Kidney epithelial cell (primary cell): Measurements from ENCODE around the gene CDK14. TPM values are rescaled to one million over a fixed set of nuclear protein-coding genes. Genes with fewer than 3 reads are reported as not detected.

Experiments used
- DNase-seq: peaks from one replicate; pipeline ENCODE4 v3.0.0-alpha.2; 2010; ENCODE audit warnings: low read depth
- H3K27me3 ChIP-seq: 2 replicates; pipeline ENCODE4 v1.6.0; 2011; ENCODE audit warnings: low read length; ENCODE audit not compliant: control insufficient read depth, insufficient read depth
- H3K36me3 ChIP-seq: 2 replicates; pipeline ENCODE4 v1.5.1; 2011; ENCODE audit warnings: low read length; ENCODE audit not compliant: control insufficient read depth, insufficient read depth
- H3K4me3 ChIP-seq: 2 replicates; pipeline ENCODE4 v1.5.1; 2011; ENCODE audit warnings: low read depth, mild to moderate bottlenecking, control low read depth, low read length
- CTCF ChIP-seq: IDR thresholded peaks from 2 replicates; pipeline ENCODE4 v1.5.1; 2011; ENCODE audit warnings: mild to moderate bottlenecking, moderate library complexity, low read length, control low read depth, inconsistent platforms; ENCODE audit not compliant: insufficient read depth, poor library complexity, severe bottlenecking
- total RNA-seq: library from RNA; depleted of rRNA; stranded (reverse); fragments of >200 nt; gene quantifications from 2 replicates; pipeline ENCODE4 v1.2.3, GENCODE V29; 2015

Gene CDK14
- total RNA-seq, 1 donor from 2014 or later = 18.2 TPM

- DNase-seq = no peak
- no peaks in the 10 kb centered on the region for H3K27me3 ChIP-seq
- TF ChIP-seq CTCF = no peak
- no peak overlapping the region for H3K4me3 ChIP-seq
- no peaks in the 10 kb centered on the region for H3K36me3 ChIP-seq
These were observed 236.6 kb downstream of the CDK14 start for GRCh38 chr7:90832726-90833125.

- Histone ChIP-seq H3K36me3 (no peaks in the 10 kb centered on the region), H3K27me3 (no peaks in the 10 kb centered on the region), H3K4me3 (no peak overlapping the region)
- TF ChIP-seq CTCF = no peak
- no peak for DNase-seq
These were observed 237.3 kb downstream of the CDK14 start for GRCh38 chr7:90833443-90833842.

- no peak for DNase-seq
- no peaks in the 10 kb centered on the region for H3K27me3 ChIP-seq
- no peaks in the 10 kb centered on the region for H3K36me3 ChIP-seq
- no peak overlapping the region for H3K4me3 ChIP-seq
- TF ChIP-seq CTCF = no peak
These were observed 238.7 kb downstream of the CDK14 start for GRCh38 chr7:90834771-90835170.

- H3K4me3 ChIP-seq = no peak overlapping the region
- DNase-seq = no peak
- H3K36me3 ChIP-seq = no peaks in the 10 kb centered on the region
- no peak for TF ChIP-seq CTCF
- H3K27me3 ChIP-seq = no peaks in the 10 kb centered on the region
These were observed 239.7 kb downstream of the CDK14 start for GRCh38 chr7:90835861-90836260.

- Histone ChIP-seq H3K4me3 (no peak overlapping the region), H3K27me3 (no peaks in the 10 kb centered on the region), H3K36me3 (no peaks in the 10 kb centered on the region)
- no peak for DNase-seq
- no peak for TF ChIP-seq CTCF
These were observed 240.8 kb downstream of the CDK14 start for GRCh38 chr7:90836937-90837336.

GRCh38 chr7:90838799-90839198 lies 242.7 kb downstream of the CDK14 start:
- Histone ChIP-seq H3K4me3 (no peak overlapping the region), H3K27me3 (no peaks in the 10 kb centered on the region), H3K36me3 (no peaks in the 10 kb centered on the region)
- no peak for DNase-seq
- TF ChIP-seq CTCF = no peak
